ENCODE data around the gene C8B.

The C8B gene

DNA sequence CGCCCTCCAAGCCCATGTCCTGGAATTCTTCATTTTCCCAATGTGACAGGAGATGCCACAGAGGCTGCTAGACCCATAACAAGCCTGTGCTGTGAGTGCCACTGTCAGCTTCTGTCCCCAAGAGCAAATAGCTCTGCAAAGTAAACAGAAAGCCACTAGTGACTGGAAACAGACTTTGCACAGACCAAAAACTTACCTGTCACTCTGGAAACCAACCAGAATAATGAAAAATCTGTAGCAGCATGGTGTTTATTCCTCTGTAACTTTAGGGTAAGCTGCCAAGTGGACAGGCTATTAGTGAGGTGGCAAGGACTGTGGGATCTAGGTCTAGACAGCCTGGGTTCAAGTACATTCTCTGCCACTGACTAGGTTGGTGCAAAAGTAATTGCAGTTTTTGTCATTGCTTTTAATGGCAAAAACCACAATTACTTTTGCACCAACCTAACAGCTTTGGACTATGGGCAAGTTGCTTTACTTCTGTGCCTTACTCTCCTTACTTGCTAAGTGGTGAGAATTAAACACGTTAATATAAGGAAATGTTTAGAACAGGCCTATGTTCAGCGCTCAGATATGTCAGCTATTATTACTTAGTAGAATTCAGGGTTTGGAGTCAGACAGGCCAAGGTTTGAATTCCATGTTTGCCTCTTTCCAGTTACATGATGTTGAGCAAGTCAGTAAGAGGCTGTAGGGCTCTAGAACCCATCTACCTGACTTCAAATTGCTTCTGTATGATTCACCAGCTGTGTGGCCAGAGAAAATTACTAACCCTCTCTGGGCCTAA, at the start of gene C8B:
Gene C8B, minus strand, starts transcription at position 100 of the 782 bp plus-strand sequence. Its CDS starts 67 bp downstream, at position 33.
- H3K4me3 ChIP-seq (ENCODE audit: low read length) = no peak within 1 kb of the TSS
- no peaks in the 10 kb centered on the region for H3K4me1 ChIP-seq (ENCODE audit: control insufficient read depth, low read length)

DNA sequence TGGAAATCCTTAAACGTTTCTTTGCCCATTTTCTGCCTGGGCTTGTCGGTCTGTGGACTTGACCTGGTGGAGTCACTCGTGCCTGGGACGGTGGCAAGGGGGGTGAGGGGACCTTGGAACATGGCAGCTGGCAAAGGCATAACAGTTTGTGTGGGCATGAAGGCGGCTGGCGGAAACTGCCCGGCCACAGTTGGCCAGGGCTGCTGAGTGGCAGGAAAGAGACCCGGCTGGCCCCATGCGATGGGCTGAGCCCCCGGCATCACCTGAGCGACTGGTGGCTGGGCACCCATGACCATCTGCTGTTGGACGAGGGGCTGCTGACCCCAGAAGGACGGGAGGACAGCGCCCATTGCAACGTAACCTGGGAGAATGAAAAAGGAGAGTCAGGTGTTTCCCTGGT, 49.3 kb upstream of the C8B start:
- Histone ChIP-seq H3K9me3 (ENCODE audit: control insufficient read depth, insufficient read depth, low read length) (no peaks in the 10 kb centered on the region), H3F3A (ENCODE audit: control insufficient read depth, insufficient read depth) (no peaks in the 10 kb centered on the region), H4K20me1 (ENCODE audit: control insufficient read depth, insufficient read depth, low read depth, low read length) (no peaks in the 10 kb centered on the region), H3K4me2 (ENCODE audit: low read length) (no peak overlapping the region), H3K36me3 (ENCODE audit: control insufficient read depth, low read length) (no peaks in the 10 kb centered on the region), H3K4me3 (ENCODE audit: low read length) (no peak overlapping the region), H3K4me1 (ENCODE audit: control insufficient read depth, low read length) (no peaks in the 10 kb centered on the region), H3K79me2 (ENCODE audit: control insufficient read depth, low read length) (no peaks in the 10 kb centered on the region), H3K27ac (ENCODE audit: low read depth, low read length) (no peak overlapping the region), H3K9me2 (replicated peaks; ENCODE audit: control insufficient read depth, low read length) (no peaks in the 10 kb centered on the region), H3K27me3 (ENCODE audit: control insufficient read depth, low read length) (no peaks in the 10 kb centered on the region)
- TF ChIP-seq EZH2phosphoT487 (IDR thresholded peaks at IDR 0.05; ENCODE audit: borderline replicate concordance, low read length) = no peak
- TF ChIP-seq, protein P1, sequence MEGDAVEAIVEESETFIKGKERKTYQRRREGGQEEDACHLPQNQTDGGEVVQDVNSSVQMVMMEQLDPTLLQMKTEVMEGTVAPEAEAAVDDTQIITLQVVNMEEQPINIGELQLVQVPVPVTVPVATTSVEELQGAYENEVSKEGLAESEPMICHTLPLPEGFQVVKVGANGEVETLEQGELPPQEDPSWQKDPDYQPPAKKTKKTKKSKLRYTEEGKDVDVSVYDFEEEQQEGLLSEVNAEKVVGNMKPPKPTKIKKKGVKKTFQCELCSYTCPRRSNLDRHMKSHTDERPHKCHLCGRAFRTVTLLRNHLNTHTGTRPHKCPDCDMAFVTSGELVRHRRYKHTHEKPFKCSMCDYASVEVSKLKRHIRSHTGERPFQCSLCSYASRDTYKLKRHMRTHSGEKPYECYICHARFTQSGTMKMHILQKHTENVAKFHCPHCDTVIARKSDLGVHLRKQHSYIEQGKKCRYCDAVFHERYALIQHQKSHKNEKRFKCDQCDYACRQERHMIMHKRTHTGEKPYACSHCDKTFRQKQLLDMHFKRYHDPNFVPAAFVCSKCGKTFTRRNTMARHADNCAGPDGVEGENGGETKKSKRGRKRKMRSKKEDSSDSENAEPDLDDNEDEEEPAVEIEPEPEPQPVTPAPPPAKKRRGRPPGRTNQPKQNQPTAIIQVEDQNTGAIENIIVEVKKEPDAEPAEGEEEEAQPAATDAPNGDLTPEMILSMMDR (IDR thresholded peaks at IDR 0.05; ENCODE audit: low read depth, low read length, poor library complexity, severe bottlenecking) = no peak

More for the DNA sequence above, at the start of gene C8B:
- no peaks in the 10 kb centered on the region for H3K36me3 ChIP-seq (ENCODE audit: control insufficient read depth, low read length)
- no peaks in the 10 kb centered on the region for H3K27me3 ChIP-seq (ENCODE audit: control insufficient read depth, low read length)
- no peak within 1 kb of the TSS for H3K4me2 ChIP-seq (ENCODE audit: low read length)
- no peaks in the 10 kb centered on the region for H4K20me1 ChIP-seq (ENCODE audit: control insufficient read depth, insufficient read depth, low read depth, low read length)
- TF ChIP-seq, protein P1 (IDR thresholded peaks at IDR 0.05; ENCODE audit: low read depth, low read length, poor library complexity, severe bottlenecking) = no peak
- no peak for TF ChIP-seq EZH2phosphoT487 (IDR thresholded peaks at IDR 0.05; ENCODE audit: borderline replicate concordance, low read length)
- H3K9me2 ChIP-seq (replicated peaks; ENCODE audit: control insufficient read depth, low read length) = no peaks in the 10 kb centered on the region
- H3F3A ChIP-seq (ENCODE audit: control insufficient read depth, insufficient read depth) = no peaks in the 10 kb centered on the region
- H3K27ac ChIP-seq (ENCODE audit: low read depth, low read length) = no peak within 1 kb of the TSS
- H3K79me2 ChIP-seq (ENCODE audit: control insufficient read depth, low read length) = no peaks in the 10 kb centered on the region
- no peaks in the 10 kb centered on the region; the same call in 1 of the 2 replicates for H3K9me3 ChIP-seq (ENCODE audit: control insufficient read depth, insufficient read depth, low read length)

DNA sequence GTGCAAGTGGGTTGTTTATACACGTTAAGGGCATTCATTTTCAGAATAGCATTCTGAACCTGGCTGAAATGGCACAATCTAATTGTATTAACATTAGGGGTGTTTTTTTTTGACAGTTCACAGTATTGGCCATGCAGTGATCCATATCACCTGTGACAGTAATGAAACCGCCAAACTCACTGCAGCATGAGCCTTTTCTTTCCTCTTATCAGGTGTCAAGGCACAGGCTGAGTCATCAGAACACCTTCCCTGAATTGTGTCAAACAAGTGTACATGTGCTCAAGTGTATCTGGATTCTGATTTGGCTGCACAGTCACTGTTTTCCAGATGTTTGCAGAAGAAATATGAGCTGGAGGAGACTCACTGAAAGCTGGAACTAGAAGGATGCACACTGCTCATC, 47.7 kb upstream of the C8B start:
- TF ChIP-seq, protein P1 (IDR thresholded peaks at IDR 0.05; ENCODE audit: low read depth, low read length, poor library complexity, severe bottlenecking) = no peak
- no peak for TF ChIP-seq EZH2phosphoT487 (IDR thresholded peaks at IDR 0.05; ENCODE audit: borderline replicate concordance, low read length)
- Histone ChIP-seq H3K4me1 (ENCODE audit: control insufficient read depth, low read length) (no peaks in the 10 kb centered on the region), H3K27ac (ENCODE audit: low read depth, low read length) (no peak overlapping the region), H3K4me2 (ENCODE audit: low read length) (no peak overlapping the region), H3K36me3 (ENCODE audit: control insufficient read depth, low read length) (no peaks in the 10 kb centered on the region), H3K27me3 (ENCODE audit: control insufficient read depth, low read length) (no peaks in the 10 kb centered on the region), H3K9me2 (replicated peaks; ENCODE audit: control insufficient read depth, low read length) (no peaks in the 10 kb centered on the region), H3K79me2 (ENCODE audit: control insufficient read depth, low read length) (no peaks in the 10 kb centered on the region), H3F3A (ENCODE audit: control insufficient read depth, insufficient read depth) (no peaks in the 10 kb centered on the region), H3K4me3 (ENCODE audit: low read length) (no peak overlapping the region), H4K20me1 (ENCODE audit: control insufficient read depth, insufficient read depth, low read depth, low read length) (no peaks in the 10 kb centered on the region), H3K9me3 (ENCODE audit: control insufficient read depth, insufficient read depth, low read length) (no peaks in the 10 kb centered on the region)

Measured in DOHH2 (cell line).